ENCODE measurements around the gene PSMD13.

The PSMD13 gene

GRCh38 chr11:288478-289397 is 52.0 kb downstream of the PSMD13 start, which contains the start of gene PGGHG:
TSS of gene PGGHG (plus strand) at chr11:289126. CDS start at chr11:289817, 691 bp downstream.
- peak in 1 of 2 experiments; percentile 54 for DNase-seq (ENCODE audit: low read depth in 2 of 2)

GRCh38 chr11:289398-289711 is 52.6 kb downstream of the PSMD13 start:
- DNase-seq (ENCODE audit: low read depth in 2 of 2): no peak

- DNase-seq (ENCODE audit: low read depth in 2 of 2): no peak
Observed at GRCh38 chr11:289712-290620, 53.2 kb downstream of the PSMD13 start.

DNA sequence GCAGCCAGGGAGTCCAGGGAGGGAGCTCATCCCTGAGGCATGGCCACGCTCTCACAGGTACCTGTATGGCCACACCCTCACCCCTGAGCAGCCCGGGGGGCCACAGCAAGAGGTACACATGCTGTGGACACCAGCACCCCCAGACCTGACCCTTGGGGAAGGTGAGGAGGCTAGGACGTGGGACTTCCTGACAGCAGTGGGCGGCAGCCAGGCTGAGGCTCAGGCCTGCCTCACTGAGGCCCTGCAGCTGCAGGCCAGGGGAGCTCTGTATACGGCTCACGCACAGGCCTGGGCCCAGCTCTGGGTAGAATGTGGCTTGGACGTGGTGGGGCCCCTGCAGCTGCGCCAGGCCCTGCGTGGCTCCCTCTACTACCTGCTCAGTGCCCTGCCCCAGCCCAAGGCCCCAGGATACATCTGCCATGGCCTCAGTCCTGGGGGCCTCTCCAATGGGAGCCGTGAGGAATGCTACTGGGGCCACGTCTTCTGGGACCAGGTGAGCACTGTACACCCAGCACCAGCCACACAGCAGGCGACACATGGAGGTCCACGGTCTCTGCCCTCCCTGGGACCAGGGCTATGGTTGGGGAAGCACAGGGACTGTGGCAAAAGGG is 54.0 kb downstream of the PSMD13 start:
- DNase-seq (ENCODE audit: low read depth in 2 of 2): no peak

- no peak for DNase-seq (ENCODE audit: low read depth in 2 of 2)
Observed at GRCh38 chr11:291281-292210, 54.8 kb downstream of the PSMD13 start.

- no peak for DNase-seq (ENCODE audit: low read depth in 2 of 2)
Observed at GRCh38 chr11:292211-293121, 55.7 kb downstream of the PSMD13 start.

- DNase-seq (ENCODE audit: low read depth in 2 of 2): no peak
Observed at GRCh38 chr11:293271-293851, 56.6 kb downstream of the PSMD13 start.

DNA sequence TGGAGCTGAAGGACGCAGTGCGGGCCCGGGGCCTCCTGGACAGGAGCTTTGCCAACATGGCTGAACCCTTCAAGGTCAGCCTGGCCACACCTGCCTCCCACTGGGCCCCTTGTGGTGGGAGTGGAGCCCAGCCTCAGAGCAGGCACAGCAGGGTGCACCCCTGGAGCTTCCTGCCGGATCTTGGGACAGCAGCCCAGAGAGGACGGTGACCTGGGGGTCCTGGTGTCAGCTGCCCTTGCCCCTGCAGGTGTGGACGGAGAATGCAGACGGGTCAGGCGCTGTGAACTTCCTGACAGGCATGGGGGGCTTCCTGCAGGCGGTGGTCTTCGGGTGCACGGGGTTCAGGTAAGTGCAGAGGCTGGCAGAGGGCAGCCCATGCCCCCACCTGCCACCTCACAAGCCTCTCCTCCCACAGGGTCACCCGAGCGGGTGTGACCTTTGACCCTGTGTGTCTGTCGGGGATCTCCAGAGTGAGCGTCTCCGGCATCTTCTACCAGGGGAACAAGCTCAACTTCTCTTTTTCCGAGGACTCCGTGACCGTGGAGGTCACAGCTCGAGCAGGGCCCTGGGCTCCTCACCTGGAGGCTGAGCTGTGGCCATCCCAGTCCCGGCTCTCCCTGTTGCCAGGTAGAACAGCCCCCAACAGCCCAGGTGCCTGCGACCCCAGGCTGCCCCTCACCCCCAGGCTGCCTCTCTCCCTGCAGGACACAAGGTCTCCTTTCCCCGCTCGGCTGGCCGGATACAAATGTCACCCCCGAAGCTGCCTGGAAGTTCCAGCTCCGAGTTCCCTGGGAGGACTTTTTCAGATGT is 57.3 kb downstream of the PSMD13 start:
- no peak for DNase-seq (ENCODE audit: low read depth in 2 of 2)

GRCh38 chr11:294780-295179 is 58.0 kb downstream of the PSMD13 start:
- DNase-seq (ENCODE audit: low read depth in 2 of 2): no peak

- DNase-seq (ENCODE audit: low read depth in 2 of 2): no peak
Observed at GRCh38 chr11:295351-296170, 58.8 kb downstream of the PSMD13 start.

DNA sequence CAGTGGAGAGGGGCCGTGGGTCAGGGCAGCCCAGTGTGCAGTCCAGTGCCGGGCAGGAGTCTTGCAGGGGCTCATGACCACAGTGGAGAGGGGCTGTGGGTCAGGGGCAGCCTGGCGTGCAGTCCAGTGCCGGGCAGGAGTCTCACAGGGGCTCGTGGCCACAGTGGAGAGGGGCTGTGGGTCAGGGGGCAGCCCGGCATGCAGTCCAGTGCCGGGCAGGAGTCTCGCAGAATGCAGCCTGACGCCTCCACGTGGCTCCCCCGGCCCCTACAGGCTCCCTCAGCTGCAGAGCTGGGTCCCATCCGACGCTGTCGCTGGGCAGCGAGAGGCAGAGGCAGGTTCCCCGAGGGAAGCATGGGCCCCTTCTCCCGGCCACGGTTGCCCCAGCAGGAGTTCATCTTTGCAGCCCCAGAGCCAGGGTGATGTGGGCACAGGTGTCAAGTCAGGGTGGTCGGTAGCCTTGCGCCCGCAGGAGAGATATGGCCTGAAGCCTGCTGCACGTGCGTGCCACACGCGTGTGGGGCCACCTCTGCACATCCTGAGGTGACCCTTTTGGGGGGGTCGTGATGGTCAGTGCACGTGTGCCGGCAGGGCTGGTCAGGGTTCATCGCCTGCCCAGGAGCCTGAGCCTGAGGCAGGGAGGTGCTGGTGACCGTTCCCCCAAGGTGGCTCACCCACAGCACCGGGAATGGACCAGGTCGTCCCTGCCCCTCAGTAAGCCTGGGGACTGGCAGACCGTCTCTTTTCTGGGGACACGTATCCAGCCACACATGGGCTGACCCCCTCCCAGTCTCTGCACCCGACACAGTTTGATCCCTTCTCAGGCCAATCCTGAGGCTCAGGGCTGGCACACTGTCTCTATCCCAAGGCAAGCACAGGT is 59.6 kb downstream of the PSMD13 start:
- no peak for DNase-seq (ENCODE audit: low read depth in 2 of 2)

DNA sequence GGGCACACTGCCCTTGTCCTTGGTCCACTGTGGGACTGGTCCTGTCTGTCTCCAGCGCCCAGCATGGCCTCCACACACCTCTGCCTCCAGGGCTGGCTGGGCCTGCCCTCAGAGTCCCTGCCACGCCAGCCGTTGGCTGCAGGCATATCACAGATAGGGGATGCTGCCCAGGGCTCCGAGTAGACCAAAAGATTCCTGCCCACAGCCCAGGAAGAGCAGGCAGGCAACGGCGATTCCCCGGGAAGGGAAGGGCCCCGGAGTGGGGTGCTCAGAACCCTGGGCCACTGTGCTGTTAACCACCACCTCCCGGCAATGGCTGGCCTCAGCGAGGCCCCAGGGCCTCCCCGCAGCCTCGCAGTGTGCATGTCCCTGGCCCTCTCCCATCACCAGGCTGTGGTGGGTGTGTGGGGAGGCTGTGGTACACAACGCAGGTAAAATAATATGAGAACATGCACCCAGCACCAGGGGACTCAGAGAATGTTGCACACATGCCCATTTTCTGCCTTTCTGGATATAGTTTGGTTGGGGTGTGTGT is 60.3 kb downstream of the PSMD13 start:
- no peak for DNase-seq (ENCODE audit: low read depth in 2 of 2)

DNA sequence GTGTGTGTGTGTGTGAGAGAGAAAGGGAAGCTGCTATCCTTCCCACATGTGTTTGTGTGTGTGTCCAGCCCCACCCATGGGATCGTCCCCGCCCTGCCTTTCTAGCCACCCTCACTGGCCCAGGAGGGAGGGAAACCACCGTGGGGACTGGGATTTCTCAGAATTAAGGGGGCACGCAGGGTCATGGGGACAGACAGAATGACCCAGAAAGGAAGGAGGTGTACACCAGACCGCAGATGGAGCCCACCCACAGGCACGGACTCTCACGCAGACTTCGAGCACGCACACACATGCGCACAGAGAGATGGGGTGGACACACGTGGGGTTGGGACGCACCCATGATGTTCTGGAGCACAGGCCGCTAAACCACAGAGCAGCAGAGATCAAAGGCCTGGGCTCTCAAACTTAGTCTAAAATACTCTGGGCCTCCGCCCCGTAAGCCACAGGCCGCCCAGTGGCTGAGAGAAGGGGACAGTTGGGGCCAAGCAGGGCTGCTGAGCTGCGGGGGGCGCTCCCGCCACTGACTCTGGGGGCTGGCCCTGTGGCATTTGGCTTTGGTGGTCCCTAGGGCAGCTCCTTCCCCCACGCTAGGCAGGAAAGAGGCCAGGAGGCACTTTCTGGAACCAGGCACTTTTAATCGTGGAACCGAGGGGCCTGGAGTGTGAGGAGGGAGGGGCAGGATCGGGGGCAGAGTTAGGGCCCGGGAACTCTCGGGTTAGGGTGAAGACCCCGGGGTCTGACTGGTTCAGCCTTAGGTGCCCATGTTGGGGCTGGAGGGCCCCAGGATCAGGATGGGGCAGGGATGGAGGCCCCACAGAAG is 61.0 kb downstream of the PSMD13 start:
- DNase-seq (ENCODE audit: low read depth in 2 of 2): no peak

GRCh38 chr11:298406-299065 is 61.8 kb downstream of the PSMD13 start:
- DNase-seq (ENCODE audit: low read depth in 2 of 2): no peak
